Measurements from ENCODE around the gene VPS18.

DNA sequence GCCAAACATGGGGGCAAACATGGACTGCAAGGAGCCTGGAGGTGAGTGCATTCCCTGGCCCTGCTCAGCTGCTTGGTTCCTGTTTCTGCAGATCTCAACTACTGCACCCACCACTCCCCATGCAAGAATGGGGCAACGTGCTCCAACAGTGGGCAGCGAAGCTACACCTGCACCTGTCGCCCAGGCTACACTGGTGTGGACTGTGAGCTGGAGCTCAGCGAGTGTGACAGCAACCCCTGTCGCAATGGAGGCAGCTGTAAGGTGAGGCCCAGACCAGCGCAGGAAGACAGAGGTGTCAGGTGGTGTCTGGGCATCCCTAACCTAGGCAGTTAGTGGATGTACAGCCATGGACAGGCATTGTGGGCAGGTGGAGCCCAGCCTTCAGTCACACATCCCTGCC is 40.2 kb downstream of the VPS18 start:
- TF ChIP-seq POLR2A (IDR thresholded peaks at IDR 0.05; ENCODE audit: low read depth, low read length) = no peak
- TF ChIP-seq, protein P1, sequence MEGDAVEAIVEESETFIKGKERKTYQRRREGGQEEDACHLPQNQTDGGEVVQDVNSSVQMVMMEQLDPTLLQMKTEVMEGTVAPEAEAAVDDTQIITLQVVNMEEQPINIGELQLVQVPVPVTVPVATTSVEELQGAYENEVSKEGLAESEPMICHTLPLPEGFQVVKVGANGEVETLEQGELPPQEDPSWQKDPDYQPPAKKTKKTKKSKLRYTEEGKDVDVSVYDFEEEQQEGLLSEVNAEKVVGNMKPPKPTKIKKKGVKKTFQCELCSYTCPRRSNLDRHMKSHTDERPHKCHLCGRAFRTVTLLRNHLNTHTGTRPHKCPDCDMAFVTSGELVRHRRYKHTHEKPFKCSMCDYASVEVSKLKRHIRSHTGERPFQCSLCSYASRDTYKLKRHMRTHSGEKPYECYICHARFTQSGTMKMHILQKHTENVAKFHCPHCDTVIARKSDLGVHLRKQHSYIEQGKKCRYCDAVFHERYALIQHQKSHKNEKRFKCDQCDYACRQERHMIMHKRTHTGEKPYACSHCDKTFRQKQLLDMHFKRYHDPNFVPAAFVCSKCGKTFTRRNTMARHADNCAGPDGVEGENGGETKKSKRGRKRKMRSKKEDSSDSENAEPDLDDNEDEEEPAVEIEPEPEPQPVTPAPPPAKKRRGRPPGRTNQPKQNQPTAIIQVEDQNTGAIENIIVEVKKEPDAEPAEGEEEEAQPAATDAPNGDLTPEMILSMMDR (IDR thresholded peaks at IDR 0.05; ENCODE audit: extremely low read depth in 1 of 2, insufficient read depth in 1 of 2, low read depth in 1 of 2, low read length in 2 of 2) = no peak
- no peak for TF ChIP-seq GATA2 (IDR thresholded peaks at IDR 0.05; ENCODE audit: insufficient read depth, insufficient read length, low read depth, low read length)
- TF ChIP-seq, protein P2, sequence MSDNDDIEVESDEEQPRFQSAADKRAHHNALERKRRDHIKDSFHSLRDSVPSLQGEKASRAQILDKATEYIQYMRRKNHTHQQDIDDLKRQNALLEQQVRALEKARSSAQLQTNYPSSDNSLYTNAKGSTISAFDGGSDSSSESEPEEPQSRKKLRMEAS (IDR thresholded peaks at IDR 0.05; ENCODE audit: insufficient read depth, insufficient read length) = no peak
- TF ChIP-seq POLR2AphosphoS5 (IDR thresholded peaks at IDR 0.05; ENCODE audit: insufficient read depth, low read depth, low read length) = no peak

All from endothelial cell of umbilical vein (primary cell).